GM19035 (cell line): ENCODE data around the gene PLS3.

Experiments
- ATAC-seq: cut with Tn5 transposase; IDR thresholded peaks from one replicate; pipeline ENCODE4 v1.9.1; 2021; ENCODE audit not compliant: unreplicated experiment

The PLS3 gene

GRCh38 chrX:115565888-115566287 lies 4.9 kb downstream of the PLS3 start:
- no peak for ATAC-seq

GRCh38 chrX:115571712-115572111 lies 10.7 kb downstream of the PLS3 start:
- ATAC-seq, result no peak

GRCh38 chrX:115573185-115573584 lies 12.2 kb downstream of the PLS3 start:
- ATAC-seq, result no peak

GRCh38 chrX:115576676-115577075 lies 15.7 kb downstream of the PLS3 start:
- ATAC-seq, result no peak

- ATAC-seq, result no peak
Observed at GRCh38 chrX:115579327-115579726, 18.4 kb downstream of the PLS3 start.

- no peak for ATAC-seq
Observed at GRCh38 chrX:115579786-115580294, 18.9 kb downstream of the PLS3 start.

- ATAC-seq, result no peak
Observed at GRCh38 chrX:115581759-115582615, 21.0 kb downstream of the PLS3 start.

GRCh38 chrX:115582616-115583495 lies 21.9 kb downstream of the PLS3 start:
- ATAC-seq, result no peak

- no peak for ATAC-seq
Observed at GRCh38 chrX:115583496-115584004, 22.6 kb downstream of the PLS3 start.

GRCh38 chrX:115584696-115585095 lies 23.7 kb downstream of the PLS3 start:
- ATAC-seq, result no peak

GRCh38 chrX:115588179-115588578 lies 27.2 kb downstream of the PLS3 start:
- ATAC-seq, result no peak

- no peak for ATAC-seq
Observed at GRCh38 chrX:115589419-115589818, 28.4 kb downstream of the PLS3 start.

GRCh38 chrX:115591420-115591819 lies 30.4 kb downstream of the PLS3 start:
- no peak for ATAC-seq

- no peak for ATAC-seq
Observed at GRCh38 chrX:115591856-115592842, 31.2 kb downstream of the PLS3 start.

GRCh38 chrX:115592997-115593734 lies 32.2 kb downstream of the PLS3 start:
- ATAC-seq, result no peak

- ATAC-seq, result no peak
Observed at GRCh38 chrX:115595049-115595448, 34.1 kb downstream of the PLS3 start.

- ATAC-seq, result no peak
Observed at GRCh38 chrX:115598556-115598955, 37.6 kb downstream of the PLS3 start.

GRCh38 chrX:115602308-115602707 lies 41.3 kb downstream of the PLS3 start:
- ATAC-seq, result no peak

- ATAC-seq, result no peak
Observed at GRCh38 chrX:115602729-115603389, 41.9 kb downstream of the PLS3 start.
